Fibroblast of mammary gland (primary cell): Measurements from ENCODE around the gene TMEM253.

ENCODE experiments used
- DNase-seq: peaks from one replicate; pipeline ENCODE4 v3.0.0-alpha.2; 2010; ENCODE audit warnings: low read depth
- H3K4me3 ChIP-seq: 2 replicates; pipeline ENCODE4 v1.5.1; 2011; ENCODE audit warnings: low read depth, mild to moderate bottlenecking, low read length, moderate library complexity; ENCODE audit not compliant: control insufficient read depth
- CTCF ChIP-seq: conservative IDR thresholded peaks from 2 replicates; pipeline ENCODE4 v1.5.1; 2011; ENCODE audit warnings: low read depth, low read length, inconsistent platforms; ENCODE audit not compliant: control insufficient read depth, insufficient read depth

TMEM253 gene

GRCh38 chr14:21099596-21099985 is 1.3 kb upstream of the TMEM253 start:
- H3K4me3 ChIP-seq, result no peak overlapping the region
- TF ChIP-seq CTCF, result no peak
- no peak for DNase-seq

GRCh38 chr14:21101802-21102413 is 1.0 kb downstream of the TMEM253 start:
- no peak for TF ChIP-seq CTCF
- no peak overlapping the region for H3K4me3 ChIP-seq
- no peak for DNase-seq

GRCh38 chr14:21102521-21103410 is 1.9 kb downstream of the TMEM253 start:
- DNase-seq, result no peak
- TF ChIP-seq CTCF, result no peak
- H3K4me3 ChIP-seq, result peak overlapping the region; percentile 67

GRCh38 chr14:21103411-21103709 is 2.5 kb downstream of the TMEM253 start:
- TF ChIP-seq CTCF, result no peak
- H3K4me3 ChIP-seq, result peak overlapping the region; percentile 67
- no peak for DNase-seq

- peak overlapping the region; percentile 67 for H3K4me3 ChIP-seq
- peak; percentile 68 for TF ChIP-seq CTCF
- DNase-seq, result peak; percentile 94
These were observed 3.0 kb downstream of the TMEM253 start for GRCh38 chr14:21103710-21104447.

- TF ChIP-seq CTCF, result peak; percentile 99
- DNase-seq, result peak; percentile 86
- H3K4me3 ChIP-seq, result peak overlapping the region; percentile 67
These were observed 3.7 kb downstream of the TMEM253 start for GRCh38 chr14:21104448-21105060.
